Parathyroid adenoma (tissue), 2 donors: ENCODE results near the gene RALGAPB.

ENCODE experiments used
- H2AFZ ChIP-seq: fragments of 300-600 bp; sonication (generic); one replicate; pipeline ENCODE4 v1.7.0; 2017; ENCODE audit warnings: antibody characterized with exemption, mild to moderate bottlenecking
- H3K27ac ChIP-seq: fragments of 300-600 bp; sonication (generic); one replicate; pipeline ENCODE4 v1.7.0; 2017
- H3K27me3 ChIP-seq: fragments of 300-600 bp; sonication (generic); one replicate; pipeline ENCODE4 v1.7.0; 2017; ENCODE audit warnings: low read length; ENCODE audit not compliant: control insufficient read depth, insufficient read depth
- H3K36me3 ChIP-seq: fragments of 300-600 bp; sonication (generic); one replicate; pipeline ENCODE4 v1.7.0; 2017; ENCODE audit warnings: low read length; ENCODE audit not compliant: control insufficient read depth, insufficient read depth
- H3K4me1 ChIP-seq: fragments of 300-600 bp; sonication (generic); one replicate; pipeline ENCODE4 v1.7.0; 2017; ENCODE audit warnings: control low read depth
- H3K4me2 ChIP-seq: fragments of 300-600 bp; sonication (generic); one replicate; pipeline ENCODE4 v1.7.0; 2017; ENCODE audit warnings: low read length
- H3K4me3 ChIP-seq: fragments of 300-600 bp; sonication (generic); one replicate; pipeline ENCODE4 v1.7.0; 2017; ENCODE audit warnings: low read depth, low read length
- H3K79me2 ChIP-seq: fragments of 300-600 bp; sonication (generic); one replicate; pipeline ENCODE4 v1.7.0; 2017; ENCODE audit warnings: control low read depth
- H3K9ac ChIP-seq: fragments of 300-600 bp; sonication (generic); one replicate; pipeline ENCODE4 v1.7.0; 2017; ENCODE audit warnings: mild to moderate bottlenecking
- H3K9me3 ChIP-seq: fragments of 300-600 bp; sonication (generic); one replicate; pipeline ENCODE4 v1.7.0; 2017; ENCODE audit warnings: low read length; ENCODE audit not compliant: control insufficient read depth
- CTCF ChIP-seq: fragments of 300-600 bp; sonication (generic); IDR thresholded peaks from one replicate; pipeline ENCODE4 v1.7.0; 2017; ENCODE audit warnings: antibody characterized with exemption, mild to moderate bottlenecking
- donor health status: primary hyperparathyroidism.

The RALGAPB gene

GRCh38 chr20:38586181-38586525, 113.5 kb downstream of the RALGAPB start:
- Histone ChIP-seq H2AFZ (no peak overlapping the region), H3K4me2 (no peak overlapping the region), H3K4me1 (no peaks in the 10 kb centered on the region), H3K79me2 (no peaks in the 10 kb centered on the region), H3K27me3 (no peaks in the 10 kb centered on the region), H3K27ac (no peak overlapping the region), H3K9ac (no peak overlapping the region), H3K36me3 (no peaks in the 10 kb centered on the region), H3K4me3 (no peak overlapping the region), H3K9me3 (no peaks in the 10 kb centered on the region)
- TF ChIP-seq CTCF: no peak

GRCh38 chr20:38588303-38588702, 115.7 kb downstream of the RALGAPB start:
- H3K9me3 ChIP-seq: no peaks in the 10 kb centered on the region

GRCh38 chr20:38589351-38589750, 116.7 kb downstream of the RALGAPB start:
- no peak overlapping the region for H3K27ac ChIP-seq
- no peaks in the 10 kb centered on the region for H3K79me2 ChIP-seq
- H3K4me3 ChIP-seq: no peak overlapping the region
- no peaks in the 10 kb centered on the region for H3K27me3 ChIP-seq
- no peak overlapping the region for H3K9ac ChIP-seq
- no peaks in the 10 kb centered on the region for H3K36me3 ChIP-seq
- no peaks in the 10 kb centered on the region for H3K4me1 ChIP-seq
- no peaks in the 10 kb centered on the region for H3K9me3 ChIP-seq
- no peak overlapping the region for H2AFZ ChIP-seq
- no peak for TF ChIP-seq CTCF
- H3K4me2 ChIP-seq: no peak overlapping the region

More at GRCh38 chr20:38588303-38588702, 115.7 kb downstream of the RALGAPB start:
- no peak overlapping the region for H3K9ac ChIP-seq
- H3K4me3 ChIP-seq: no peak overlapping the region
- H3K36me3 ChIP-seq: no peaks in the 10 kb centered on the region
- H3K4me1 ChIP-seq: no peaks in the 10 kb centered on the region
- no peak for TF ChIP-seq CTCF
- H3K27me3 ChIP-seq: no peaks in the 10 kb centered on the region
- no peak overlapping the region for H3K27ac ChIP-seq
- H3K79me2 ChIP-seq: no peaks in the 10 kb centered on the region
- no peak overlapping the region for H3K4me2 ChIP-seq
- no peak overlapping the region for H2AFZ ChIP-seq

- no peak overlapping the region for H3K4me2 ChIP-seq
- TF ChIP-seq CTCF: no peak
- no peaks in the 10 kb centered on the region for H3K27me3 ChIP-seq
- H3K9ac ChIP-seq: no peak overlapping the region
- no peaks in the 10 kb centered on the region for H3K36me3 ChIP-seq
- H2AFZ ChIP-seq: no peak overlapping the region
- no peaks in the 10 kb centered on the region for H3K79me2 ChIP-seq
- H3K9me3 ChIP-seq: no peaks in the 10 kb centered on the region
- H3K4me3 ChIP-seq: no peak overlapping the region
- H3K27ac ChIP-seq: no peak overlapping the region
- H3K4me1 ChIP-seq: no peaks in the 10 kb centered on the region
Measured at GRCh38 chr20:38589967-38590675, 117.5 kb downstream of the RALGAPB start.
